Esophagus muscularis mucosa (tissue), 4 donors: ENCODE measurements around the gene MYBPC1. TPM values are rescaled to one million over a fixed set of nuclear protein-coding genes. Genes with fewer than 3 reads are reported as not detected.

ENCODE experiments used
- DNase-seq: peaks from one replicate; pipeline ENCODE4 v3.0.0-alpha.2; 2017; ENCODE audit errors: extremely low spot score
- H3K27ac ChIP-seq, 4 donors: fragments of 200-600 bp; sonication (generic); replicated peaks in 1 of 4; 1 replicate in 3 of 4; 2 replicates in 1 of 4; pipeline ENCODE4 v1.5.1; 2016 to 2019; ENCODE audit warnings: mild to moderate bottlenecking in 1 of 4
- H3K27me3 ChIP-seq, 4 donors: fragments of 200-600 bp; sonication (generic); one replicate each; pipeline versions ENCODE4 v1.5.1 to v1.6.0; 2016 to 2019
- H3K36me3 ChIP-seq, 4 donors: fragments of 200-600 bp; sonication (generic); one replicate each; pipeline ENCODE4 v1.5.1; 2016 to 2019
- H3K4me1 ChIP-seq, 4 donors: fragments of 200-600 bp; sonication (generic); one replicate each; pipeline ENCODE4 v1.5.1; 2016 to 2019
- H3K4me3 ChIP-seq, 4 donors: fragments of 200-600 bp; sonication (generic); 1 replicate in 2 of 4; 2 replicates in 2 of 4; pipeline ENCODE4 v1.5.1; 2016 to 2019; ENCODE audit warnings: mild to moderate bottlenecking in 4 of 4, moderate library complexity in 1 of 4
- H3K9me3 ChIP-seq, 4 donors: fragments of 200-600 bp; sonication (generic); 1 replicate in 3 of 4; 2 replicates in 1 of 4; pipeline ENCODE4 v1.5.1; 2016 to 2019
- EP300 ChIP-seq: sonication (generic); formaldehyde crosslinking; IDR thresholded peaks from one replicate; pipeline ENCODE4 v1.6.1; 2017; ENCODE audit warnings: antibody characterized with exemption
- POLR2A ChIP-seq: fragments of 450-650 bp; IDR thresholded peaks from one replicate; pipeline ENCODE4 v1.6.1; 2017; ENCODE audit warnings: antibody characterized with exemption, moderate library complexity, mild to moderate bottlenecking, low read depth
- POLR2AphosphoS5 ChIP-seq, 2 donors: sonication (generic); formaldehyde crosslinking; IDR thresholded peaks; one replicate each; pipeline ENCODE4 v1.6.1; 2017; ENCODE audit warnings: antibody characterized with exemption in 2 of 2
- WGBS: methylation state at CpG from one replicate; pipeline ENCODE4 v1.1.5; 2018; 5-methylcytosine and 5-hydroxymethylcytosine counted together
- intact Hi-C: fragments of 100-400 bp; cut with DNase I; formaldehyde crosslinking; loops from one replicate; pipeline ENCODE4 v1.15.1; 2023
- total RNA-seq, 4 donors: library from RNA; depleted of rRNA; stranded (reverse); fragments of >200 nt; gene quantifications; one replicate each; pipeline versions ENCODE4 v1.1.0 to v1.2.1, GENCODE V29; 2016
- TF ChIP-seq, protein P1 (sequence below), 3 experiments: fragments of 200-600 bp in 2 of 3; fragments of 450-650 bp in 1 of 3; sonication (generic) in 2 of 3; IDR thresholded peaks; one replicate each; pipeline ENCODE4 v1.5.1; 2017 to 2019; ENCODE audit warnings: antibody characterized with exemption in 3 of 3, mild to moderate bottlenecking in 2 of 3, moderate library complexity in 1 of 3

Gene MYBPC1
- total RNA-seq, 4 donors from 2014 or later = 0.13 to 0.17 TPM; not detected in 2

DNA sequence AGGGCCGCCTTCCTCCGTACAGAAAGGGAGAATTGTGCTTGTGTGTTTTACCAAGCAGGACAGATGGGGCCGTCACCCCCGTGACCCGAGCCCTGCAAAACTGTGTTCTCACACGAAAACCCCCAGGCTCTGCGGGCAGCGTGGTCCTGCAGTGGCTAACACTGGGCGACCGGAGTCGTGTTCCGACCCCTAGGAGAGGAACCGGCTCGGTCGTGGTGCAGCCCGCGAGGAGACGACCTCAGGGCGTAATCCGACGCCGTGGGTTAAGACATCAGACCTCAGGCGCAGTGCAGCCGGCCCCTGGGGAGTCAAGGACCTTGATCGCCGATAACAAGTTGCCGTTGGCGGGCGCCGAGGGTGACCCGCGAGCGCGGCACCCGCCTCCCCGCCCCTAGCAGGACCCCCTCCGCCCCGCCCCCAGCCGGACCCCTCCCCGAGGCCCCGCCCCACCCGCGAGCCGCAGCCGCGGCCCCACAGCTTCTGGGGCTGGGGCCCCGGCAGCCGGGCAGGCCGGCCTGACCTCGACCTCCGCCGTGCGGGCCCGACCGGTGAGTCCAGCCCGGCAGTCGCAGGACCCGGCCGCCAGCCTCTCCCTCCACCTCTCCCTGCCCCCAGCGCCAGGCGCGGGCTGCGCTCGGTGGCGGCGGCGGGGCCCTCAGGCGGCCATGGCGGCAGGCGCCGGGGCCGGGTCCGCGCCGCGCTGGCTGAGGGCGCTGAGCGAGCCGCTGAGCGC is 102.6 kb downstream of the MYBPC1 start, which contains the start of gene CHPT1:
Gene CHPT1 (plus strand): TSS at position 444 of the 733 bp plus-strand sequence. CDS start 222 bp downstream, at position 666.
- no peaks in the 10 kb centered on the region for H3K9me3 ChIP-seq
- WGBS = no CpG with 5 or more reads among the region's 80 CpGs
- no peaks in the 10 kb centered on the region for H3K36me3 ChIP-seq
- peaks cover 51 to 61% (median 56%) of the 10 kb centered on the region in 4 donors for H3K4me1 ChIP-seq
- H3K27ac ChIP-seq = peak within 1 kb of the TSS; percentile 89 to 97 (median 96)
- TF ChIP-seq POLR2AphosphoS5 (IDR thresholded peaks at IDR 0.05) (peak in 1 of 2 donors; percentile 32), POLR2A (no peak), EP300 (no peak)
- TF ChIP-seq, protein P1, sequence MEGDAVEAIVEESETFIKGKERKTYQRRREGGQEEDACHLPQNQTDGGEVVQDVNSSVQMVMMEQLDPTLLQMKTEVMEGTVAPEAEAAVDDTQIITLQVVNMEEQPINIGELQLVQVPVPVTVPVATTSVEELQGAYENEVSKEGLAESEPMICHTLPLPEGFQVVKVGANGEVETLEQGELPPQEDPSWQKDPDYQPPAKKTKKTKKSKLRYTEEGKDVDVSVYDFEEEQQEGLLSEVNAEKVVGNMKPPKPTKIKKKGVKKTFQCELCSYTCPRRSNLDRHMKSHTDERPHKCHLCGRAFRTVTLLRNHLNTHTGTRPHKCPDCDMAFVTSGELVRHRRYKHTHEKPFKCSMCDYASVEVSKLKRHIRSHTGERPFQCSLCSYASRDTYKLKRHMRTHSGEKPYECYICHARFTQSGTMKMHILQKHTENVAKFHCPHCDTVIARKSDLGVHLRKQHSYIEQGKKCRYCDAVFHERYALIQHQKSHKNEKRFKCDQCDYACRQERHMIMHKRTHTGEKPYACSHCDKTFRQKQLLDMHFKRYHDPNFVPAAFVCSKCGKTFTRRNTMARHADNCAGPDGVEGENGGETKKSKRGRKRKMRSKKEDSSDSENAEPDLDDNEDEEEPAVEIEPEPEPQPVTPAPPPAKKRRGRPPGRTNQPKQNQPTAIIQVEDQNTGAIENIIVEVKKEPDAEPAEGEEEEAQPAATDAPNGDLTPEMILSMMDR (IDR thresholded peaks at IDR 0.05) = no peak
- H3K4me3 ChIP-seq = peak within 1 kb of the TSS; percentile 70 to 94 (median 90)
- intact Hi-C loops = loop anchor here (2.0 to 5.0 kb wide), 2 partner anchors 133 to 365 kb away; partner anchors contain the start of genes GNPTAB and WASHC3
- H3K27me3 ChIP-seq = no peaks in the 10 kb centered on the region
- DNase-seq = peak; percentile 94

DNA sequence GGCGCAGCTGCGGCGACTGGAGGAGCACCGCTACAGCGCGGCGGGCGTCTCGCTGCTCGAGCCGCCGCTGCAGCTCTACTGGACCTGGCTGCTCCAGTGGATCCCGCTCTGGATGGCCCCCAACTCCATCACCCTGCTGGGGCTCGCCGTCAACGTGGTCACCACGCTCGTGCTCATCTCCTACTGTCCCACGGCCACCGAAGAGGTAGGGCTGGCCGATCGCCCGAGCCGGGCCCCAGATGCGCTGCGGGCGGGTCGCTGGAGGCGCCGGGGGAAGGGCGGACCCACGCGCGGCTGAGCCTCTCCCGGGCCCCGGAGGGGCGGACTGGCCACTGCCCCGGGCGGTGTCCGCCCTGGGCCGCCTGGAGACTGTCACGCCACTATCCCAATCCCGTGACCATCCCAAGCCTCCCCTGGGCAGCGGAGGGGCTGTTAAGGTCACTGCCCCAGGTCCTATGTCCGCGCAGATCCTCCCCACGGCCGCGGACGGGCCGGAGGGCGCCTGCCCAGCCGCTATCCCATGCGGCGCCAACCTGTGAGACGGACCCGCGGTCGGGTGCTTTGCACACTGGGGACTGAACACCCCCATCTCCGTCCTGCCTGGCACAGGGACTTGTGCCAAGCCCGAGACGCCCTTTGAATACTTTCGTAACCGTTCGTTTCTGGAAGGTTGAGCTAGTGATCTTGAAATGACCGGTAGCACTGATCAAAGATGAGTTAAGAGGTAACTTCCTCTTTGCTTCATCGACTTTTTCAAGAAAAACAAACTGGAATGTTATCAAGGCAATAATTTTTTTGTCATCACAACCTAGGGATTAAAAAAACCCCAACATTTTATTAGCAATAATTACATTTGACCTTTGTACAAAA is 103.4 kb downstream of the MYBPC1 start:
- H3K9me3 ChIP-seq = no peaks in the 10 kb centered on the region
- no peaks in the 10 kb centered on the region for H3K36me3 ChIP-seq
- H3K27ac ChIP-seq = peak overlapping the region; percentile 89 to 97 (median 96)
- 2% methylated on average over 14 of the region's 67 CpGs for WGBS
- DNase-seq = no peak
- intact Hi-C loops = loop anchor here (2.0 to 5.0 kb wide), 2 partner anchors 133 to 364 kb away; partner anchors contain the start of genes GNPTAB and WASHC3
- peaks cover 54 to 69% (median 64%) of the 10 kb centered on the region in 4 donors for H3K4me1 ChIP-seq
- H3K27me3 ChIP-seq = no peaks in the 10 kb centered on the region
- TF ChIP-seq, protein P1 (IDR thresholded peaks at IDR 0.05) = no peak
- TF ChIP-seq EP300 (no peak), POLR2AphosphoS5 (IDR thresholded peaks at IDR 0.05) (peak; percentile 15 to 39), POLR2A (peak; percentile 35)
- peak overlapping the region; percentile 70 to 94 (median 90) for H3K4me3 ChIP-seq

DNA sequence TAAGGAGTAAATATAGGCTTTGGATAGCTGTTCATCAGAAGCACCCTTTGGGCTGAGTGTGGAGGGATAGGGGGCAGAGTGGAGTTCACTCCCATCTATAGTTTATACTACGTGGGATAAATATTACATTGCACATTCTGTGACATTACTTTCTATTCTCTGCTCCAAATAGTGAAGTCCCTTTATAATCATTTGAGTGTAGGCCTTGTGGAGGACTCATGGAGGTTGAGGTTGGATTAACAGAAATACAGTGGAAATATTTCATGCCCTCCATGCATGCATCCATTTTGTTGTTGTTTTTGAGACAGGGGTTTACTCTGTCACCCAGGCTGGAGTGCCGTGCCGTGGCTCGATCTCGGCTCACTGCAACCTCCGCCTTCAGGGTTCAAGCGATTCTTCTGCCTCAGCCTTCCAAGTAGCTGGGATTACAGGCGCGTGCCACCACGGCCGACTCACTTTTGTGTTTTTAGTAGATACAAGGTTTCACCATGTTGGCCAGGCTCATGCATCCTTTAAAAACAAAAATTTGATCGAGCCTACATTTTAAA is 104.1 kb downstream of the MYBPC1 start:
- H3K4me3 ChIP-seq = peak overlapping the region; percentile 70 to 94 (median 90)
- H3K27ac ChIP-seq = peak overlapping the region; percentile 89 to 97 (median 96)
- no peak for DNase-seq
- H3K9me3 ChIP-seq = no peaks in the 10 kb centered on the region
- no peaks in the 10 kb centered on the region for H3K36me3 ChIP-seq
- H3K27me3 ChIP-seq = no peaks in the 10 kb centered on the region
- WGBS = 77% methylated on average over 12 of the region's 12 CpGs
- intact Hi-C loops = loop anchor here (5.0 kb wide), 1 partner anchor 363 kb away; the partner anchor contains the start of gene WASHC3
- peaks cover 61 to 74% (median 70%) of the 10 kb centered on the region in 4 donors for H3K4me1 ChIP-seq
- TF ChIP-seq, protein P1 (IDR thresholded peaks at IDR 0.05) = no peak
- TF ChIP-seq POLR2A (no peak), POLR2AphosphoS5 (IDR thresholded peaks at IDR 0.05) (no peak), EP300 (no peak)

DNA sequence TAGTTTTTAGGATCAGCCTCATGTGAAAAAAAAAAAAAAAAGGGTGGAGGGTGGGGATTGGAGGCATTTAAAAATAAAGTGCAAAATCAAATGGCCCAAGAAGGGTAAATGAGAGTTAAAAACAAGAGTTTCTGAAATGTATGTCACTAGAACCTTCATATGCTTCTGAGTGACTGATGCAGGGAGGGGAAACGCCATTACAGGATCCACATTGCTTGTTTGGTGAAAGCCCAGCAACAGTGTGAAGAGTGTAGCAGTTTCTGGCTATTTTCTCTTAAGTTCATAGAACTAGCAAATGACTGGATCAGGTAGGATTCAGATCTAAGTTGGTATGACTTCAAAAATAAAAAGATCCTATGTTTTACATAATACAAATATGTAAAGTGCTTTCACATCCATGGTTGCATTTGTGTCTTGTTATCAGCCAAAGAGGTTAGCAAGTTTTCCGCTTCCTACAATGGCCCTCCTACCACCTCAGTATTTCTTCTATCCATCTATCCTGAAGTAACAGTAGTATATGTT is 105.6 kb downstream of the MYBPC1 start:
- Histone ChIP-seq H3K9me3 (no peaks in the 10 kb centered on the region), H3K4me1 (peaks cover 59 to 71% (median 68%) of the 10 kb centered on the region in 4 donors), H3K27me3 (no peaks in the 10 kb centered on the region), H3K4me3 (peak overlapping the region in 1 of 4 donors; percentile 27), H3K36me3 (no peaks in the 10 kb centered on the region), H3K27ac (peak overlapping the region in 3 of 4 donors; percentile 50 to 97 (median 95))
- 85% methylated on average over 2 of the region's 2 CpGs for WGBS
- intact Hi-C loops = no loop called here
- TF ChIP-seq, protein P1 (IDR thresholded peaks at IDR 0.05) = no peak
- DNase-seq = no peak
